IMR-90 (cell line): ENCODE results near the gene B9D1. TPM values are rescaled to one million over a fixed set of nuclear protein-coding genes. Genes with fewer than 3 reads are reported as not detected.
A peak's percentile ranks its signal among the peaks of the same experiment; 100 is the strongest.

Experiments used
- ATAC-seq: fragments of 200-7000 bp; cut with Tn5 transposase; 2 replicates; pipeline ENCODE4 v1.9.1; 2020; ENCODE audit warnings: low read depth, mild to moderate bottlenecking, moderate library complexity
- BruUV-seq: library from RNA; stranded (reverse); fragments of 400-500 nt; replicated peaks from 2 replicates; lab custom pipeline; 2021; lab: Mats Ljungman, UMichigan
- CTCF ChIA-PET: fragments of 300-600 bp; formaldehyde crosslinking; extraction: SDS; loops from one replicate; lab custom pipeline; 2021; ENCODE audit warnings: antibody characterized with exemption; lab: Yijun Ruan, JAX
- POLR2A ChIA-PET: fragments of 300-600 bp; sonication (Branson Sonifier 250); formaldehyde crosslinking; loops from one replicate; lab custom pipeline; 2022; ENCODE audit warnings: antibody characterized with exemption; ENCODE audit not compliant: unreplicated experiment; lab: Charles Lee
- DNase-seq: peaks from one replicate; pipeline ENCODE4 v3.0.0; 2013
- H2AFZ ChIP-seq: replicated peaks from 2 replicates; pipeline ENCODE3; 2013; ENCODE audit warnings: low read length, mild to moderate bottlenecking; ENCODE audit not compliant: poor library complexity
- H2AK5ac ChIP-seq: 2 replicates; pipeline ENCODE4 v1.6.1; 2013; ENCODE audit warnings: low read depth, low read length, inconsistent platforms
- H2AK9ac ChIP-seq: replicated peaks from 2 replicates; pipeline ENCODE3; 2013; ENCODE audit warnings: mild to moderate bottlenecking, low read depth, low read length, moderate library complexity; ENCODE audit not compliant: poor library complexity
- H2BK120ac ChIP-seq: 2 replicates; pipeline ENCODE4 v1.6.1; 2013; ENCODE audit warnings: low read depth, low read length, inconsistent platforms
- H2BK15ac ChIP-seq: 3 replicates; pipeline ENCODE4 v1.6.1; 2013; ENCODE audit warnings: low read depth, low read length, inconsistent platforms
- H2BK20ac ChIP-seq: 2 replicates; pipeline ENCODE4 v1.6.1; 2013; ENCODE audit warnings: low read depth, mild to moderate bottlenecking, inconsistent platforms, low read length, moderate library complexity
- H2BK5ac ChIP-seq: 2 replicates; pipeline ENCODE4 v1.6.1; 2013; ENCODE audit warnings: mild to moderate bottlenecking, low read depth, low read length, inconsistent platforms; ENCODE audit not compliant: poor library complexity, severe bottlenecking
- H3K14ac ChIP-seq: replicated peaks from 2 replicates; pipeline ENCODE4 v1.6.1; 2013; ENCODE audit warnings: low read depth, low read length, inconsistent platforms
- H3K18ac ChIP-seq: 2 replicates; pipeline ENCODE4 v1.6.1; 2013; ENCODE audit warnings: low read depth, low read length, control low read depth
- H3K23ac ChIP-seq: 2 replicates; pipeline ENCODE4 v1.6.1; 2013; ENCODE audit warnings: low read depth, low read length, inconsistent platforms
- H3K27ac ChIP-seq: 2 replicates; pipeline ENCODE4 v1.5.1; 2013; ENCODE audit warnings: mild to moderate bottlenecking, control low read depth, low read length; ENCODE audit not compliant: insufficient read depth
- H3K27me3 ChIP-seq: 2 replicates; pipeline ENCODE4 v1.6.1; 2013; ENCODE audit warnings: low read length; ENCODE audit not compliant: control insufficient read depth, insufficient read depth
- H3K36me3 ChIP-seq: 2 replicates; pipeline ENCODE4 v1.6.1; 2013; ENCODE audit warnings: low read length, mixed read lengths; ENCODE audit not compliant: control insufficient read depth, insufficient read depth
- H3K4ac ChIP-seq: 2 replicates; pipeline ENCODE4 v1.6.1; 2013; ENCODE audit warnings: low read depth, low read length, inconsistent platforms
- H3K4me1 ChIP-seq: 2 replicates; pipeline ENCODE4 v1.6.1; 2013; ENCODE audit warnings: low read length, mixed read lengths; ENCODE audit not compliant: control insufficient read depth, insufficient read depth
- H3K4me2 ChIP-seq: 2 replicates; pipeline ENCODE4 v1.6.1; 2013; ENCODE audit warnings: low read depth, mild to moderate bottlenecking, control low read depth, low read length, moderate library complexity
- H3K4me3 ChIP-seq: 2 replicates; pipeline ENCODE4 v1.5.1; 2013; ENCODE audit warnings: low read depth, mild to moderate bottlenecking, control low read depth, low read length, moderate library complexity; ENCODE audit not compliant: insufficient read depth
- H3K56ac ChIP-seq: 2 replicates; pipeline ENCODE4 v1.6.1; 2013; ENCODE audit warnings: low read length, inconsistent platforms; ENCODE audit not compliant: insufficient read depth; ENCODE audit errors: extremely low read depth
- H3K79me1 ChIP-seq, 2 experiments: 2 replicates each; pipeline ENCODE4 v1.6.1; 2013; ENCODE audit warnings: low read length in 2 of 2, inconsistent platforms in 1 of 2, low read depth in 1 of 2
- H3K9ac ChIP-seq: 2 replicates; pipeline ENCODE4 v1.6.1; 2013; ENCODE audit warnings: low read depth, low read length, control low read depth
- H3K9me1 ChIP-seq: 2 replicates; pipeline ENCODE4 v1.6.1; 2013; ENCODE audit warnings: low read length, inconsistent platforms; ENCODE audit not compliant: insufficient read depth
- H3K9me3 ChIP-seq: 2 replicates; pipeline ENCODE4 v1.6.1; 2013; ENCODE audit warnings: low read length; ENCODE audit not compliant: control insufficient read depth, insufficient read depth
- H4K20me1 ChIP-seq: 2 replicates; pipeline ENCODE4 v1.6.1; 2013; ENCODE audit warnings: low read length, inconsistent platforms; ENCODE audit not compliant: insufficient read depth
- H4K5ac ChIP-seq: 2 replicates; pipeline ENCODE4 v1.6.1; 2013; ENCODE audit warnings: mild to moderate bottlenecking, low read depth, low read length, control low read depth
- H4K8ac ChIP-seq, 2 experiments: 2 replicates each; pipeline ENCODE4 v1.6.1; 2013; ENCODE audit warnings: low read depth in 2 of 2, low read length in 2 of 2, control low read depth in 1 of 2, inconsistent platforms in 1 of 2
- H4K91ac ChIP-seq: 2 replicates; pipeline ENCODE4 v1.6.1; 2013; ENCODE audit warnings: low read depth, low read length, inconsistent platforms; ENCODE audit not compliant: insufficient read depth
- CEBPB ChIP-seq: IDR thresholded peaks from 2 replicates; pipeline ENCODE4 v1.6.1; 2012; ENCODE audit warnings: low read depth, low read length, improper control_type of control experiment
- CHD1 ChIP-seq: IDR thresholded peaks from 2 replicates; pipeline ENCODE4 v1.6.1; 2012; ENCODE audit warnings: low read depth, low read length, improper control_type of control experiment
- FOS ChIP-seq: fragments of 150-350 bp; IDR thresholded peaks from 2 replicates; pipeline ENCODE4 v1.6.1; 2016; ENCODE audit warnings: low read depth, low read length
- MAFK ChIP-seq: IDR thresholded peaks from 2 replicates; pipeline ENCODE4 v1.6.1; 2012; ENCODE audit warnings: low read depth, low read length, improper control_type of control experiment
- MAZ ChIP-seq: IDR thresholded peaks from 2 replicates; pipeline ENCODE4 v1.6.1; 2012; ENCODE audit warnings: low read depth, mild to moderate bottlenecking, low read length, improper control_type of control experiment, moderate library complexity, borderline replicate concordance
- MXI1 ChIP-seq: IDR thresholded peaks from 2 replicates; pipeline ENCODE4 v1.6.1; 2012; ENCODE audit warnings: low read depth, mild to moderate bottlenecking, low read length, moderate library complexity, borderline replicate concordance
- NFE2L2 ChIP-seq: fragments of 150-350 bp; IDR thresholded peaks from 2 replicates; pipeline ENCODE4 v1.6.1; 2016; ENCODE audit warnings: low read depth, mild to moderate bottlenecking, low read length
- RAD21 ChIP-seq: IDR thresholded peaks from 2 replicates; pipeline ENCODE4 v1.6.1; 2012; ENCODE audit warnings: low read length, improper control_type of control experiment
- RCOR1 ChIP-seq: IDR thresholded peaks from 2 replicates; pipeline ENCODE4 v1.6.1; 2012; ENCODE audit warnings: mild to moderate bottlenecking, low read length, improper control_type of control experiment; ENCODE audit not compliant: insufficient replicate concordance
- RFX5 ChIP-seq: IDR thresholded peaks from 2 replicates; pipeline ENCODE4 v1.8.0; 2012; ENCODE audit warnings: low read depth, mild to moderate bottlenecking, low read length, moderate library complexity
- SMC3 ChIP-seq: fragments of 150-350 bp; IDR thresholded peaks from 2 replicates; pipeline ENCODE4 v1.6.1; 2016; ENCODE audit warnings: low read depth, mild to moderate bottlenecking, antibody characterized with exemption, low read length, moderate library complexity
- WGBS, 2 experiments: methylation state at CpG; one replicate each; pipeline versions ENCODE4 v1.1.5 to v1.1.7; 2013; ENCODE audit warnings: missing lambda C conversion rate in 2 of 2; ENCODE audit not compliant: insufficient read length in 1 of 2; ENCODE audit errors: extremely low coverage in 2 of 2; 5-methylcytosine and 5-hydroxymethylcytosine counted together
- dilution Hi-C: fragments of 300-500 bp; cut with HindIII; formaldehyde crosslinking; loops from one replicate; pipeline ENCODE4 v1.14.3; 2018; ENCODE audit warnings: low sequenced_read_pairs; ENCODE audit not compliant: unreplicated experiment
- in situ Hi-C: fragments of 300-500 bp; cut with MboI; formaldehyde crosslinking; loops from 3 replicates; pipeline ENCODE4 v1.14.3; 2019; ENCODE audit warnings: low sequenced_read_pairs, inconsistent platforms, mixed read lengths
- intact Hi-C: fragments of 100-400 bp; cut with micrococcal nuclease; formaldehyde crosslinking; loops from 2 replicates; pipeline ENCODE4 v1.10.0; 2022
- polyA plus RNA-seq, 3 experiments: library from polyadenylated mRNA; depleted of rRNA; stranded (reverse); fragments of >200 nt; gene quantifications; 2 replicates each; pipeline ENCODE4 v1.2.3, GENCODE V29; 2012; ENCODE audit warnings: low replicate concordance in 1 of 3
- total RNA-seq: library from RNA; depleted of rRNA; stranded (reverse); fragments of >200 nt; gene quantifications from 2 replicates; pipeline ENCODE4 v1.2.3, GENCODE V29; 2012
- TF ChIP-seq, protein P1 (sequence below): conservative IDR thresholded peaks from 2 replicates; pipeline ENCODE4 v1.5.1; 2012; ENCODE audit warnings: mild to moderate bottlenecking, low read depth, low read length, improper control_type of control experiment
- TF ChIP-seq, protein P2 (sequence below): fragments of 150-350 bp; IDR thresholded peaks from 2 replicates; pipeline ENCODE4 v1.6.1; 2017; ENCODE audit warnings: mild to moderate bottlenecking, antibody characterized with exemption, low read length, low read depth

The B9D1 gene
- total and polyA plus RNA-seq, 2 of the 4 experiments (the other 2 are of a cell fraction): 42.5 to 43.8 TPM

GRCh38 chr17:19302791-19303331 is 59.7 kb downstream of the B9D1 start:
- no peak overlapping the region for H3K18ac ChIP-seq
- H3K4me3 ChIP-seq: no peak overlapping the region
- H4K91ac ChIP-seq: no peak overlapping the region
- H3K27me3 ChIP-seq: no peaks in the 10 kb centered on the region
- H3K79me1 ChIP-seq: peaks cover 24 to 89% of the 10 kb centered on the region in 2 experiments
- H2BK20ac ChIP-seq: no peak overlapping the region
- H3K4me2 ChIP-seq: no peak overlapping the region
- ATAC-seq: no peak
- H3K9me3 ChIP-seq: no peaks in the 10 kb centered on the region
- POLR2A ChIA-PET: no interaction called here
- H3K9me1 ChIP-seq: peaks cover 36% of the 10 kb centered on the region
- peak overlapping the region; percentile 47 for H2BK5ac ChIP-seq
- peaks cover 15% of the 10 kb centered on the region; the same call in 1 of the 2 replicates for H3K36me3 ChIP-seq
- no peak overlapping the region for H3K14ac ChIP-seq
- H3K56ac ChIP-seq: no peak overlapping the region
- in situ Hi-C loops: no loop called here
- WGBS, 2 experiments: 80% methylated on average over 4 of the region's 9 CpGs; no CpG with 5 or more reads in 1 of the 2 experiments
- H2AK9ac ChIP-seq: no peak overlapping the region
- CTCF ChIA-PET: no interaction called here
- dilution Hi-C loops: no loop called here
- H3K4ac ChIP-seq: peak overlapping the region; percentile 35
- H3K23ac ChIP-seq: no peak overlapping the region
- H2BK120ac ChIP-seq: no peak overlapping the region
- no peak overlapping the region for H3K27ac ChIP-seq
- BruUV-seq: no TSS peak
- no peak overlapping the region for H2BK15ac ChIP-seq
- no peak overlapping the region for H2AK5ac ChIP-seq
- H4K20me1 ChIP-seq: peaks cover 34% of the 10 kb centered on the region
- no peak for DNase-seq
- intact Hi-C loops: no loop called here
- peak overlapping the region in 1 of 2 experiments; percentile 24; a peak in 1 of 4 replicates for H4K8ac ChIP-seq
- no peak overlapping the region for H4K5ac ChIP-seq
- peaks cover 7% of the 10 kb centered on the region for H3K4me1 ChIP-seq
- no peak overlapping the region for H3K9ac ChIP-seq
- TF ChIP-seq CHD1: no peak
- no peak for TF ChIP-seq MAFK
- no peak for TF ChIP-seq MXI1
- TF ChIP-seq NFE2L2: no peak
- no peak for TF ChIP-seq SMC3
- no peak for TF ChIP-seq CEBPB
- TF ChIP-seq RCOR1: no peak
- TF ChIP-seq, protein P1, sequence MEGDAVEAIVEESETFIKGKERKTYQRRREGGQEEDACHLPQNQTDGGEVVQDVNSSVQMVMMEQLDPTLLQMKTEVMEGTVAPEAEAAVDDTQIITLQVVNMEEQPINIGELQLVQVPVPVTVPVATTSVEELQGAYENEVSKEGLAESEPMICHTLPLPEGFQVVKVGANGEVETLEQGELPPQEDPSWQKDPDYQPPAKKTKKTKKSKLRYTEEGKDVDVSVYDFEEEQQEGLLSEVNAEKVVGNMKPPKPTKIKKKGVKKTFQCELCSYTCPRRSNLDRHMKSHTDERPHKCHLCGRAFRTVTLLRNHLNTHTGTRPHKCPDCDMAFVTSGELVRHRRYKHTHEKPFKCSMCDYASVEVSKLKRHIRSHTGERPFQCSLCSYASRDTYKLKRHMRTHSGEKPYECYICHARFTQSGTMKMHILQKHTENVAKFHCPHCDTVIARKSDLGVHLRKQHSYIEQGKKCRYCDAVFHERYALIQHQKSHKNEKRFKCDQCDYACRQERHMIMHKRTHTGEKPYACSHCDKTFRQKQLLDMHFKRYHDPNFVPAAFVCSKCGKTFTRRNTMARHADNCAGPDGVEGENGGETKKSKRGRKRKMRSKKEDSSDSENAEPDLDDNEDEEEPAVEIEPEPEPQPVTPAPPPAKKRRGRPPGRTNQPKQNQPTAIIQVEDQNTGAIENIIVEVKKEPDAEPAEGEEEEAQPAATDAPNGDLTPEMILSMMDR: no peak
- TF ChIP-seq RFX5: no peak
- no peak for TF ChIP-seq FOS
- TF ChIP-seq RAD21: no peak
- no peak for TF ChIP-seq MAZ
- TF ChIP-seq, protein P2, sequence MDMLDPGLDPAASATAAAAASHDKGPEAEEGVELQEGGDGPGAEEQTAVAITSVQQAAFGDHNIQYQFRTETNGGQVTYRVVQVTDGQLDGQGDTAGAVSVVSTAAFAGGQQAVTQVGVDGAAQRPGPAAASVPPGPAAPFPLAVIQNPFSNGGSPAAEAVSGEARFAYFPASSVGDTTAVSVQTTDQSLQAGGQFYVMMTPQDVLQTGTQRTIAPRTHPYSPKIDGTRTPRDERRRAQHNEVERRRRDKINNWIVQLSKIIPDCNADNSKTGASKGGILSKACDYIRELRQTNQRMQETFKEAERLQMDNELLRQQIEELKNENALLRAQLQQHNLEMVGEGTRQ: no peak
- no peak overlapping the region for H2AFZ ChIP-seq
